Activated naive CD8-positive, alpha-beta T cell treated with anti-CD3 and anti-CD28 coated beads for 36 hours (primary cell): ENCODE measurements around the gene ALPK3. TPM values are rescaled to one million over a fixed set of nuclear protein-coding genes. Genes with fewer than 3 reads are reported as not detected.

Experiments used
- DNase-seq: peaks from one replicate; pipeline ENCODE4 v3.0.0; 2021
- H3K27ac Mint-ChIP-seq: one replicate; pipeline ENCODE4 v1.8.0; 2022; ENCODE audit warnings: mild to moderate bottlenecking, moderate library complexity, mixed read lengths
- H3K27me3 Mint-ChIP-seq: one replicate; pipeline ENCODE4 v1.8.0; 2022; ENCODE audit warnings: mild to moderate bottlenecking, mixed read lengths
- H3K36me3 Mint-ChIP-seq: one replicate; pipeline ENCODE4 v1.8.0; 2021; ENCODE audit warnings: mild to moderate bottlenecking, mixed read lengths
- H3K4me1 Mint-ChIP-seq: one replicate; pipeline ENCODE4 v1.8.0; 2021; ENCODE audit warnings: mixed read lengths
- H3K4me3 Mint-ChIP-seq: one replicate; pipeline ENCODE4 v1.8.0; 2022; ENCODE audit warnings: mild to moderate bottlenecking, moderate library complexity, mixed read lengths
- H3K9me3 Mint-ChIP-seq: one replicate; pipeline ENCODE4 v1.8.0; 2022; ENCODE audit warnings: mixed read lengths
- total RNA-seq, 2 experiments: library from RNA; stranded (reverse); gene quantifications; one replicate each; pipeline ENCODE4 v1.2.3, GENCODE V29; 2021

Gene ALPK3
- total RNA-seq, 2 experiments from 2014 or later, result 0.04 to 0.06 TPM

DNA sequence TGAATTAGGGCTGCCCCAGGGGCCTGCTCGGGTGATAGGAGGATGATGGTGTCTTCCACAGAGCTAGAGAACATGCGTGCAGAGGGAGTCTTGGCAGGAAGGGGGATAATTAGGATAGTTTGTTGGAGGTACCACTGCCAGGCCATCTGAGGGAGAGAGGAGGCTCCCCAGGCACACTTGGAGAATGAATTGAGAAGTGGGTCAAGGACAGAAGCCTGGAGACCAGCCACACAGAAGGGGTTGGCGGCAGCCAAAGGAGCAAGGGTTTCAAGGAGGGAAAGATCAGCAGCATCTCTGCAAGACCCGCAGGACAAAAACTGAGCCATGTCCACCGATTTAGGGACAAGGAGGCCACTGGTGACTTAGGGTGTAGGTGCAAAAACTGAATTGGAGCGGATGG lies 74.2 kb downstream of the ALPK3 start:
- peaks cover 4% of the 10 kb centered on the region for H3K27me3 Mint-ChIP-seq
- no peak overlapping the region for H3K4me3 Mint-ChIP-seq
- H3K27ac Mint-ChIP-seq, result no peak overlapping the region
- H3K9me3 Mint-ChIP-seq, result no peaks in the 10 kb centered on the region
- H3K4me1 Mint-ChIP-seq, result no peaks in the 10 kb centered on the region
- no peak for DNase-seq
- no peaks in the 10 kb centered on the region for H3K36me3 Mint-ChIP-seq

- Mint-ChIP-seq H3K4me3 (no peak overlapping the region), H3K4me1 (no peaks in the 10 kb centered on the region), H3K9me3 (no peaks in the 10 kb centered on the region), H3K27me3 (peaks cover 4% of the 10 kb centered on the region), H3K36me3 (no peaks in the 10 kb centered on the region), H3K27ac (no peak overlapping the region)
- DNase-seq, result no peak
Measured at GRCh38 chr15:84892786-84893307, 75.7 kb downstream of the ALPK3 start.

GRCh38 chr15:84893607-84894006 lies 76.5 kb downstream of the ALPK3 start:
- peaks cover 4% of the 10 kb centered on the region for H3K27me3 Mint-ChIP-seq
- H3K36me3 Mint-ChIP-seq, result no peaks in the 10 kb centered on the region
- no peak for DNase-seq
- no peaks in the 10 kb centered on the region for H3K9me3 Mint-ChIP-seq
- H3K27ac Mint-ChIP-seq, result no peak overlapping the region
- H3K4me1 Mint-ChIP-seq, result no peaks in the 10 kb centered on the region
- no peak overlapping the region for H3K4me3 Mint-ChIP-seq

DNA sequence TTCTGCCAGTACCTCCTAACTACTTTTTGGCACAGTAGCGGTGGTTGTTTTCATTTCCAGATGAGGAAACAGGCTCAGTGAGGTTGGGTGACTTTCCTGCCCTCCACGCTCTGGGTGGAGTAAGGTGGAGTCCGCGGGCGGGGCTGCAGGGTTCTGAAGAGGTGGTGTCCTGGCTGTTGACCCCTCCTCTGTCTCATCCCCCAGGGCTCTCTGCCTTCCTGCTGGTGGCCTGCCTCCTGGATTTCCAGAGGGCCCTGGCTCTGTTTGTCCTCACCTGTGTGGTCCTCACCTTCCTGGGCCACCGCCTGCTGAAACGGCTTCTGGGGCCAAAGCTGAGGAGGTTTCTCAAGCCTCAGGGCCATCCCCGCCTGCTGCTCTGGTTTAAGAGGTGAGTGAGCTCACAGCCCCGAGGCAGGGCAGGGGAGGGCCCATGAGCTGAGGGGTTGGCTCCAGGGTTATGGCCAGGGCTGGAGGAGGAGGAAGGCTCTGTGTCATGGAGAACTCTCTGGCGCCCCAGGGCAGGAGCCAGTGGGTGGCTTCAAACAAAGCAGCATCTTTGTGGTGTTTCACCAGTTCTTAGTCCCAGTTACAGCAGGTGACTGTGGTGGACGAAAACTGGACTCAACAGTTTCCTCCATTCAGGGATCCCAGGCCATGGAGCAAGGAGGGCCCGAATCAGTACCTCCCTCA lies 77.7 kb downstream of the ALPK3 start:
- Mint-ChIP-seq H3K4me3 (no peak overlapping the region), H3K27me3 (peaks cover 4% of the 10 kb centered on the region), H3K9me3 (no peaks in the 10 kb centered on the region), H3K36me3 (no peaks in the 10 kb centered on the region), H3K27ac (no peak overlapping the region), H3K4me1 (no peaks in the 10 kb centered on the region)
- DNase-seq, result no peak

DNA sequence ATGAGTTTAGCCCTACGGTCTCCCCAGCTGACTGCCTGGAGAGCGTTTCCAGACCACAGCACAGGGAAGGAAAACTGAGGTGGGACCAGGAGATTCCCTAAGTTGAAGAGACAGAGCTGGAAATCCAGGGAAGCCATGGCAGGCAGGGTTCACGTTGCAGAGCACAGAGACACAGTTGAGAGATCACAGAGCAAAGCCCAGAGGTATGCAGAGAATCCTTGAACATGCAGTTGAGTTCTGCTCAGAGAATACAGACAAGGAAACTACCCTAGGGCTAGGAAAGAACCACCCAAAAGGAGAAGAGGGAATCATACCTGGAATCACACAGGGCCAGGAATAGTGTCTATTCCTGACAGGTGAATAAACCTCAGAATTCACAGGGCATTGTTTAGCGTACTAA lies 81.6 kb downstream of the ALPK3 start:
- Mint-ChIP-seq H3K27ac (no peak overlapping the region), H3K27me3 (peaks cover 4% of the 10 kb centered on the region), H3K36me3 (no peaks in the 10 kb centered on the region), H3K4me3 (no peak overlapping the region), H3K9me3 (no peaks in the 10 kb centered on the region), H3K4me1 (no peaks in the 10 kb centered on the region)
- DNase-seq, result no peak

GRCh38 chr15:84899750-84900149 lies 82.6 kb downstream of the ALPK3 start:
- no peaks in the 10 kb centered on the region for H3K9me3 Mint-ChIP-seq
- H3K4me1 Mint-ChIP-seq, result no peaks in the 10 kb centered on the region
- DNase-seq, result no peak
- no peaks in the 10 kb centered on the region for H3K36me3 Mint-ChIP-seq
- H3K27ac Mint-ChIP-seq, result peak overlapping the region; percentile 30
- no peak overlapping the region for H3K4me3 Mint-ChIP-seq
- H3K27me3 Mint-ChIP-seq, result peaks cover 4% of the 10 kb centered on the region

DNA sequence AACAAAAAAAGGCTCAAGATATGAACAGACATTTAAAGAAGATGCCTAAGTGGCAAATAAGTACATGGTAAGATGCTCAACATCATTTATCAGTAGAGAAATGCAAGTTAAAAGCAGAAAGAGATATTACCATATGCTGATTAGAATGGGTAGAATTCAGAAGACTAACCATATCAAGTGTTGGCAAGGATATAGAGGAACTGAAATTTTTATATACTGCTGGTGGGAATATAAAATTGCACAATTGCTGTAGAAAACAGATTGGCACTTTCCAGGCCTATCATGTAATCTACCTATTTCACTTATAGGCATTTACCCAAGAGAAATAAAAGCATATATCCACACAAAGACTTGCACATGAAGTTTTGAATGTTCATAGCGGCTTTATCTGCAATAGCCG lies 84.4 kb downstream of the ALPK3 start:
- H3K27ac Mint-ChIP-seq, result no peak overlapping the region
- no peaks in the 10 kb centered on the region for H3K27me3 Mint-ChIP-seq
- no peaks in the 10 kb centered on the region for H3K9me3 Mint-ChIP-seq

DNA sequence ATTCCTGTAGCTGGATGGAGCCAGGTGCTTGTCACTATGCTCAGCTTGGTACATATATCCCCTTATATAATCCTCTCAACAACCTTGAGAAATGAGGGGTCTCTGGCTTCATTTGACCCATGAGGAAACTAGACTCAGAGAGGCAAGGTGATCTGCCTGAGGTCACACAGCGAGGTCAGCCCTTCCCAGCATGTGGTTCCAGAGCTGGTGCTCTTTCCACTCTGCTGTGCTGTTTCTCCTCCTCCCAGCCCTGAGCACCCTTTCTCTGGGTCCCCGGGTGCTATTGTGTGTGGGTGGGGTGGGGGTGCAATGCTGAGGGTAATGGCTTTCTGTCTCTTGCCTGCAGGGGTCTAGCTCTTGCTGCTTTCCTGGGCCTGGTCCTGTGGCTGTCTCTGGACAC lies 86.6 kb downstream of the ALPK3 start:
- Mint-ChIP-seq H3K36me3 (no peaks in the 10 kb centered on the region), H3K9me3 (no peaks in the 10 kb centered on the region), H3K4me3 (no peak overlapping the region), H3K27ac (no peak overlapping the region), H3K27me3 (no peaks in the 10 kb centered on the region), H3K4me1 (no peaks in the 10 kb centered on the region)
- no peak for DNase-seq

More for the DNA sequence above, 84.4 kb downstream of the ALPK3 start:
- Mint-ChIP-seq H3K4me1 (no peaks in the 10 kb centered on the region), H3K36me3 (no peaks in the 10 kb centered on the region), H3K4me3 (no peak overlapping the region)
- no peak for DNase-seq

GRCh38 chr15:84904419-84904818 lies 87.3 kb downstream of the ALPK3 start:
- no peaks in the 10 kb centered on the region for H3K27me3 Mint-ChIP-seq
- DNase-seq, result no peak
- no peak overlapping the region for H3K27ac Mint-ChIP-seq
- H3K4me3 Mint-ChIP-seq, result no peak overlapping the region
- no peaks in the 10 kb centered on the region for H3K4me1 Mint-ChIP-seq
- no peaks in the 10 kb centered on the region for H3K9me3 Mint-ChIP-seq
- H3K36me3 Mint-ChIP-seq, result no peaks in the 10 kb centered on the region

DNA sequence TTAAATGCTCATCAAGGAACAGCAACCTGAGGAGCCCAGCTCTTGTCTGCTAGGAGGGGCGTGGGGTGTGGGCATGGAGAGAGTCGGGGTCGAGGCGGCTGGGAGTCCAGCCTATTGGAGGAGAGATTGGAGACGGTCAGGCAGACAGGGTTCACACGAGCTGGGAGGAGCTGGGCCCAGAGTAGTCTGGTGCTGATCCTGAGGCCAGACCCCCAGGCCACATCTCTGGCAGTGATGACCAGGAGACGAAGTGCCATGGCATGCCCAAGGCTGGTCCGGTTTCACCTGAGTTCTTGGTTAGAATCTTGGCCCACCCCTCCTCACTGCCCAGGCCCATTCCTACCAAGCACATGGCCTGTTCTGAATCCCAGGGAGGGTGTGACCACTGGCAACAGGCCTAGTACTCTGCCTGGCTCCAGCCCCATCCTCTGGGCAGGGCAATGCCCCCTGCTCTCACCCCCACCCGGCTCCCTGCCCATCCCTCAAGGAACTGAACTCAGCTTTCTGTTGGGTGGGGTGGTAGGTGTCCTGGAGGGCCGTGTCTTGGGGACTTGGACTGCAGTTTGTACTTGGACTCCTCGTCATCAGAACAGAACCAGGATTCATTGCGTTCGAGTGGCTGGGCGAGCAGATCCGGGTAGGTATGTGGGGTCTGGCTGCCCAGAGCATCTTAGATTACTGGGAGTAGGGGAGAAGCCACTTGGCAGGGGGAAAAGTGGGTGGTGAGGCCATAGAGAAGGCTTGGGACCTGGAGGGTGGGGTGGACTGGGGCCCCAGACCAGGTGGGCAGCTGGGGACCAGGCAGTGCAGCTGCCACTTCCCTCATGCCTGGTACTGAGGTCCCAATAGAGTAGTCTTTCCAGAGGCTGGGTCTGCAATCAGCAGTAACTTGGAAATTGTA lies 88.1 kb downstream of the ALPK3 start:
- DNase-seq, result no peak
- peak overlapping the region; percentile 76 for H3K27ac Mint-ChIP-seq
- no peaks in the 10 kb centered on the region for H3K27me3 Mint-ChIP-seq
- no peaks in the 10 kb centered on the region for H3K36me3 Mint-ChIP-seq
- H3K4me3 Mint-ChIP-seq, result no peak overlapping the region
- H3K4me1 Mint-ChIP-seq, result no peaks in the 10 kb centered on the region
- no peaks in the 10 kb centered on the region for H3K9me3 Mint-ChIP-seq

GRCh38 chr15:84907731-84908130 lies 90.6 kb downstream of the ALPK3 start:
- H3K4me1 Mint-ChIP-seq, result peaks cover 3% of the 10 kb centered on the region
- no peaks in the 10 kb centered on the region for H3K36me3 Mint-ChIP-seq
- H3K9me3 Mint-ChIP-seq, result no peaks in the 10 kb centered on the region
- H3K4me3 Mint-ChIP-seq, result no peak overlapping the region
- no peaks in the 10 kb centered on the region for H3K27me3 Mint-ChIP-seq
- no peak for DNase-seq
- H3K27ac Mint-ChIP-seq, result no peak overlapping the region

- Mint-ChIP-seq H3K27me3 (no peaks in the 10 kb centered on the region), H3K27ac (no peak overlapping the region), H3K4me3 (no peak overlapping the region), H3K36me3 (no peaks in the 10 kb centered on the region), H3K4me1 (peaks cover 3% of the 10 kb centered on the region), H3K9me3 (no peaks in the 10 kb centered on the region)
- no peak for DNase-seq
Measured at GRCh38 chr15:84908564-84908963, 91.4 kb downstream of the ALPK3 start.

DNA sequence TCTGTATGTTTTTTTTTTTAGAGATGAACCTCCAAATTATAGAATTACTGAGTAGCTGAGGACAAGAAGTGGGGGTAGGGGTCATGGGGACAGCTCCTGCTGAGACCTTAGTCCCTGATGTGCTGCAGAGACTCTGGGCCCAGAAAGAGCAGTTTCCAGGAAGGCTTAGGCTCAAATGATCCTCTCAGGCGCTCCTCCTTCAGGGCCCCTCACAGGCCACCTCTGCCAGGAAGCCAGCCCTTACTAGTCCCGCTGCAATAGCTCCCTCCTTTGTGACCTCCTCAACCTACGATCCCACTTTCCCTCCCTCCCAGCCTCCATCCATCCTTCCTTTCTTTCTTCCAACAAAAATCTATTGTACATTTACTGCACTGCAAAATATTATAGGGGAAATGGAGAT lies 91.9 kb downstream of the ALPK3 start:
- Mint-ChIP-seq H3K27me3 (no peaks in the 10 kb centered on the region), H3K4me3 (no peak overlapping the region), H3K27ac (no peak overlapping the region), H3K9me3 (no peaks in the 10 kb centered on the region), H3K4me1 (peaks cover 3% of the 10 kb centered on the region), H3K36me3 (no peaks in the 10 kb centered on the region)
- no peak for DNase-seq

GRCh38 chr15:84909782-84910181 lies 92.6 kb downstream of the ALPK3 start:
- Mint-ChIP-seq H3K9me3 (no peaks in the 10 kb centered on the region), H3K36me3 (peaks cover under 1% of the 10 kb centered on the region), H3K27ac (no peak overlapping the region), H3K4me3 (no peak overlapping the region), H3K27me3 (peaks cover 1% of the 10 kb centered on the region), H3K4me1 (peaks cover 4% of the 10 kb centered on the region)
- no peak for DNase-seq

GRCh38 chr15:84910928-84911623 lies 93.9 kb downstream of the ALPK3 start:
- H3K27me3 Mint-ChIP-seq, result peaks cover 9% of the 10 kb centered on the region
- H3K36me3 Mint-ChIP-seq, result peaks cover 2% of the 10 kb centered on the region

More at GRCh38 chr15:84910928-84911623, 93.9 kb downstream of the ALPK3 start:
- DNase-seq, result no peak
- Mint-ChIP-seq H3K9me3 (no peaks in the 10 kb centered on the region), H3K4me3 (no peak overlapping the region), H3K4me1 (peaks cover 11% of the 10 kb centered on the region), H3K27ac (no peak overlapping the region)
